Measurements from ENCODE around the gene RNASE12.

RNASE12 gene

DNA sequence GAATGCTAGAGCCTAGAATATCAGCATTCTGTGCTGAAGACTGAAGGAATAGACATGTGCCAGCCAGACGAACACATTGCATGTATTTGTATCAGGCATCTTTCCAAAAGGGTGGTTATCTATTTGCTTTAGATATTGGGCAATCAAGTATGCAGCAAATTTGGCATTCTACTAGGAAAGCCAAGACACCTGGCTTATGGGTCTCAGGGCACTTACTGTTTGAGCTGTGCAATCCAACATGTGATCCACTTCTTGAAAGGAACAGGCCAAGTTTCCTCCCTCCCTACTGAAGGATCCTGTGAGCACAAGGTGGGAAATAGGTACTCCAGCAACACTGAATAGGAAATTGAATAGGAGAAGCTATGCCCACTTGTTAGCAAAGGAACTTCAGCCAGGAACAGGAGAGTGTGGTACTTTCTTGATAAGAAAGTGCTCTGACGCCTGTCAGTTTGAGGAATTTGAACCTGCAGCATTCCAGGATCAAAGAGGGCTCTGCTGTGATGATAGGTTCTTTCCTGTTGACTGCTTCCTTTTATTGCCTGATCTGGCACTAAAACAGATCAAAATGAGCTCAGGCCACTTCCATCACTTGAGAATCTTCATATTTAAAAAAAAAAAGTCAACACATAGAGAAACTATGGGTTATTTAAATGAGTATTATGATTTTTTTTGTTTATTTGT is 29.8 kb upstream of the RNASE12 start:
- TF ChIP-seq TAF1 (IDR thresholded peaks at IDR 0.05; ENCODE audit: borderline replicate concordance, insufficient read depth, low read length): no peak

DNA sequence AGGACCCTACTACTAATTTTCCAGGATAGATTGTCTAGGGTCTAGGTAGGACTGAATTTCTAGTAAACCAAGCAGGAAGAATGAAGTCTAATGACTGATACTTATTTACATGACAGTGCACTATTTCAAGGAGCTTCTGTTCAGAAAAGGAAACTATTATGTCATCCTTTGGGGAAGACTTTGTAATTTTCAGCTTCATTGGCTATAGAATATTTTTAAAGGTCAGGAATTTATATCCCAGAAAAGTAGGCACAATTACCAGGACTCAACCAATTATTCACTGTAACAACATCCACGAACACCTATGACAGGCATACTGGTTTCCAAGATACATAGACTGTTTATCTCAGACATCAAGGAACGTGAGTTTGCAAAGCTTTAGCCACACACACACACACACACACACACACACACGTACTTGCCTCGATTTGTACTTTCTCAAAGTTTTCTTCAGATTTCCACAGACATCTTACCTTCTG is 27.1 kb upstream of the RNASE12 start:
- TF ChIP-seq POLR2AphosphoS5 (IDR thresholded peaks at IDR 0.05; ENCODE audit: low read depth, low read length): no peak
- no peak for TF ChIP-seq SIN3A (IDR thresholded peaks at IDR 0.05; ENCODE audit: borderline replicate concordance, insufficient read depth, low read length)
- TF ChIP-seq TAF1 (IDR thresholded peaks at IDR 0.05; ENCODE audit: borderline replicate concordance, insufficient read depth, low read length): no peak
- TF ChIP-seq, protein P1, sequence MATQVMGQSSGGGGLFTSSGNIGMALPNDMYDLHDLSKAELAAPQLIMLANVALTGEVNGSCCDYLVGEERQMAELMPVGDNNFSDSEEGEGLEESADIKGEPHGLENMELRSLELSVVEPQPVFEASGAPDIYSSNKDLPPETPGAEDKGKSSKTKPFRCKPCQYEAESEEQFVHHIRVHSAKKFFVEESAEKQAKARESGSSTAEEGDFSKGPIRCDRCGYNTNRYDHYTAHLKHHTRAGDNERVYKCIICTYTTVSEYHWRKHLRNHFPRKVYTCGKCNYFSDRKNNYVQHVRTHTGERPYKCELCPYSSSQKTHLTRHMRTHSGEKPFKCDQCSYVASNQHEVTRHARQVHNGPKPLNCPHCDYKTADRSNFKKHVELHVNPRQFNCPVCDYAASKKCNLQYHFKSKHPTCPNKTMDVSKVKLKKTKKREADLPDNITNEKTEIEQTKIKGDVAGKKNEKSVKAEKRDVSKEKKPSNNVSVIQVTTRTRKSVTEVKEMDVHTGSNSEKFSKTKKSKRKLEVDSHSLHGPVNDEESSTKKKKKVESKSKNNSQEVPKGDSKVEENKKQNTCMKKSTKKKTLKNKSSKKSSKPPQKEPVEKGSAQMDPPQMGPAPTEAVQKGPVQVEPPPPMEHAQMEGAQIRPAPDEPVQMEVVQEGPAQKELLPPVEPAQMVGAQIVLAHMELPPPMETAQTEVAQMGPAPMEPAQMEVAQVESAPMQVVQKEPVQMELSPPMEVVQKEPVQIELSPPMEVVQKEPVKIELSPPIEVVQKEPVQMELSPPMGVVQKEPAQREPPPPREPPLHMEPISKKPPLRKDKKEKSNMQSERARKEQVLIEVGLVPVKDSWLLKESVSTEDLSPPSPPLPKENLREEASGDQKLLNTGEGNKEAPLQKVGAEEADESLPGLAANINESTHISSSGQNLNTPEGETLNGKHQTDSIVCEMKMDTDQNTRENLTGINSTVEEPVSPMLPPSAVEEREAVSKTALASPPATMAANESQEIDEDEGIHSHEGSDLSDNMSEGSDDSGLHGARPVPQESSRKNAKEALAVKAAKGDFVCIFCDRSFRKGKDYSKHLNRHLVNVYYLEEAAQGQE (IDR thresholded peaks at IDR 0.05; ENCODE audit: insufficient read depth in 1 of 2, low read depth in 2 of 2, low read length in 2 of 2): no peak
- TF ChIP-seq FOXP2 (optimal IDR thresholded peaks at IDR 0.05; ENCODE audit: borderline replicate concordance, extremely low read depth, extremely low read length, insufficient read depth): no peak

DNA sequence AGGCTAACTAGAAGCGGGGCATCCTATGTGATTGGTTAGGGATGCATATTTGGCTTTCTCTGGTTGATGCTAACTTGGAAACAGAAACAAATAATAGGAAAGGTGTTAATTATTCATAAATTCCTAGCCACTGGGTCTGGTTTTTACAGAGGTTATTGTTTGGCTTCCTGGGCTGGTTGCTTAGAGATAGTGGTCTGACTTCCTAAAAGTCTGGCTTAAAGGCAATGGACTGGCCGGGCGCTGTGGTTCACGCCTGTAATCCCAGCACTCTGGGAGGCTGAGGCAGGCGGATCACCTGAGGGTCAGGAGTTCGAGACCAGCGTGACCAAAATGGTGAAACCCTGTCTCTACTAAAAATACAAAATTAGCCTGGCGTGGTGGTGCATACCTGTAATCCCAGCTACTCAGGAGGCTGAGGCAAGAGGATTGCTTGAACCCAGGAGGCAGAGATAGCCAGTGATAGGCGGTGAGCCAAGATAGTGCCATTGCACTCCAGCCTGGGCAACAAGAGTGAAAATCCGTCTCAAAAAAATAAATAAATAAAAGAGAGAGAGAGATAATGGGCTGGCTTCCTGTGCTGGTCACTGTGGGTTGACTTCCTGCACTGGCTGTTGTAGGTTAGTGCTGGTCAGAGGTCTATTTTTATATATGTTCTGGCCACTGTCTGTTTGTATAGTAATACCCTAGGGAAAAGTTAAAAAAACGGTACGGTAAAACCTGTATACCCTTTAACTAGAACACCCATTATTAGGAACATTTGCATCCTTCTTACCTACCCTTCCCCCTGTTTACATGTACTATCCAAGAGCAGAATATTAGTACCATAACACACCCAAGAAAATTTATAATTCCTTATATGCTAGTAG is 26.2 kb upstream of the RNASE12 start:
- TF ChIP-seq POLR2AphosphoS5 (IDR thresholded peaks at IDR 0.05; ENCODE audit: low read depth, low read length): no peak
- TF ChIP-seq SIN3A (IDR thresholded peaks at IDR 0.05; ENCODE audit: borderline replicate concordance, insufficient read depth, low read length): no peak
- no peak for TF ChIP-seq TAF1 (IDR thresholded peaks at IDR 0.05; ENCODE audit: borderline replicate concordance, insufficient read depth, low read length)
- no peak for TF ChIP-seq FOXP2 (optimal IDR thresholded peaks at IDR 0.05; ENCODE audit: borderline replicate concordance, extremely low read depth, extremely low read length, insufficient read depth)
- TF ChIP-seq, protein P1 (IDR thresholded peaks at IDR 0.05; ENCODE audit: insufficient read depth in 1 of 2, low read depth in 2 of 2, low read length in 2 of 2): no peak

DNA sequence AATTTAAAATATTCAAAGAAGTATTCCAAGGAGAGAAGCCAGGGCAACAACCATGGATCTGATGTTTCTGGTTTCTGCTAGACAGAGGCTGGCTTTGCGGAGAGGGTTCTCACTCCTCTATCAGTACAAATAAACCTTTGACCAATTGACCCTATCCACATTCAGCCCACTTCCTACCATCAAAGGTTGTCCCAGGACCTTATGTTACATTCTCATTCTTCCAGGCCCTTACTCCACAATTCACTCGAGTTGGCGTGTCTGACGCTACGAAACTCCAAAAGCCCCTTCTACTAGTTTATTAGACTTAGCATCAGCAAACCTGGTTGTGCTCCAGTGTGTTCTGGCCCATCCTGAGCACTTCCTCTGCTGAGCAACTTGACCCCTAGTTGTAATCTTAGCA is 24.8 kb upstream of the RNASE12 start:
- no peak for TF ChIP-seq TAF1 (IDR thresholded peaks at IDR 0.05; ENCODE audit: borderline replicate concordance, insufficient read depth, low read length)
- TF ChIP-seq, protein P1 (IDR thresholded peaks at IDR 0.05; ENCODE audit: insufficient read depth in 1 of 2, low read depth in 2 of 2, low read length in 2 of 2): no peak
- no peak for TF ChIP-seq SIN3A (IDR thresholded peaks at IDR 0.05; ENCODE audit: borderline replicate concordance, insufficient read depth, low read length)
- no peak for TF ChIP-seq FOXP2 (optimal IDR thresholded peaks at IDR 0.05; ENCODE audit: borderline replicate concordance, extremely low read depth, extremely low read length, insufficient read depth)
- no peak for TF ChIP-seq POLR2AphosphoS5 (IDR thresholded peaks at IDR 0.05; ENCODE audit: low read depth, low read length)

DNA sequence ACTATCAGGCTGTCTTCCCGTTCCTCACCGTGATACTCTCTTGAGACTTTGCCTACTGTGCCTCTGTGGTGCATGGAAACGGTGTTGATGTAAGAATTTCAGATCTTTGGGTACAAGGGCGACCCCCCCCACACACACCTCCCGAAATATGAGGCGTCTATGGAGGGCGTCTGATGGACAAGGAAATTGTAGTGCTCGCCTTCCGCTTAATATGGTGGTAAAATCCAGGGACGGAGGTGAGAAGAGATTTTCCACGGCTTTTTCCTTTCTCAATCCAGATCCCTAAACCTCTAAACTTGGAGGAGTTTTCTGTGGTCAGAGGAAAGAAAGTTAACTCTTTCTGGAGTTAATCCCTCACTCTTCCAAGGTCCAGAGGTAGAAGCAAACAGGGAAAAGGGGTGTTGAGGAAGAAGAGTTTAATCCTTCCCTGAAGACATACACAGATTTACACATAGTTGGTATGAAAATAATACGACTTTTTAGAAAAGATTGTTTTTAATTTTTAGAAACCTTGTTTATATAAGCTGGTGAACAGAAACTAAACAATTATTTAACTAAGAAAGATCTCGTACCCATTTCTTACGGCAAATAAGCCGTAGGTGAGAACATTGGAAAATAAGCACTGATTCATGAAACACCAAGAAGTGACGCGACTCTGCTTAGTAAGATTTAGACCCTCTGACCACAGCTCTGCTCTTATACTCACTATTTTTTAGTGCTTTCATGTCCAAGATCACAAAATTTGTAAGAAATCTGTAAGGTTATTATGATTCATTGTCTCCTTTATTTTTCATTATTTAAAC is 23.1 kb upstream of the RNASE12 start:
- TF ChIP-seq TAF1 (IDR thresholded peaks at IDR 0.05; ENCODE audit: borderline replicate concordance, insufficient read depth, low read length) (no peak), FOXP2 (optimal IDR thresholded peaks at IDR 0.05; ENCODE audit: borderline replicate concordance, extremely low read depth, extremely low read length, insufficient read depth) (no peak), SIN3A (IDR thresholded peaks at IDR 0.05; ENCODE audit: borderline replicate concordance, insufficient read depth, low read length) (no peak), POLR2AphosphoS5 (IDR thresholded peaks at IDR 0.05; ENCODE audit: low read depth, low read length) (no peak)
- TF ChIP-seq, protein P1 (IDR thresholded peaks at IDR 0.05; ENCODE audit: insufficient read depth in 1 of 2, low read depth in 2 of 2, low read length in 2 of 2): no peak

Data from PFSK-1 (cell line).